NCI-H2227 (cell line): ENCODE measurements around the gene OVOL2.

Source experiments
- DNase-seq: peaks from one replicate; lab custom pipeline; 2025; ENCODE audit not compliant: unreplicated experiment; lab: John Stamatoyannopoulos, UW

OVOL2 gene

GRCh38 chr20:17990278-17990972, 67.3 kb downstream of the OVOL2 start:
- no peak for DNase-seq

GRCh38 chr20:17987988-17988387, 69.7 kb downstream of the OVOL2 start:
- no peak for DNase-seq

DNA sequence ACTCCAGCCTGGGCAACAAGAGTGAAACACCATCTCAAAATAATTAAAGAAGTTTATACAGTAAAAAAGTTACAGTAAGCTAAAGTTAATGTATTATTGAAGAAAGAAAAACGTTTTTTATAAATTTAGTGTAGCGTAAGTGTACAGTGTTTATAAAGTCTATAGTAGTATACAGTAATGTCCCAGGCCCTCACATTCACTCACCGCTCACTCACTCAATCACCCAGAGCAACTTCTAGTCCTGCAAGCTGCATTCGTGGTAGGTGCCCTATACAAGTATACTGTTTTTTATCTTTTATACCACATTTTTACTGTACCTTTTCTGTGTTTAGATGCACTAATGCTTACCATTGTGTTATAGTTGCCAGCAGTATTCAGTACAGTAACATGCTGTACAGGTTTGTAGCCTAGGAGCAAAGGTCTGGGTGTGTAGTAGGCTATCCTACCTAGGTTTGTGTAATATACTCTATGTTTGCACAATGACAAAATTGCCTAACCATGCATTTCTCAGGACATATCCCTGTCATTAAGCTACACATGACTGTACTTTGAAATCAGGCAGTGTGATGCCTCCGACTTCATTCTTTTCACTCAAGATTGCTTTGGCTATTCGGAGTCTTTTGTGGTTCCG, 72.2 kb downstream of the OVOL2 start:
- DNase-seq, result no peak

GRCh38 chr20:17976305-17976704, 81.4 kb downstream of the OVOL2 start:
- no peak for DNase-seq
